Vagina (tissue), 2 donors: ENCODE data around the gene ABHD2. TPM values are rescaled to one million over a fixed set of nuclear protein-coding genes. Genes with fewer than 3 reads are reported as not detected.
A peak's percentile ranks its signal among the peaks of the same experiment; 100 is the strongest.

Experiments
- DNase-seq, 2 donors: peaks; one replicate each; pipeline ENCODE4 v3.0.0-alpha.2; 2017; ENCODE audit errors: extremely low spot score in 2 of 2
- H3K27ac ChIP-seq: fragments of 200-600 bp; sonication (generic); one replicate; pipeline ENCODE4 v1.5.1; 2019
- H3K27me3 ChIP-seq: fragments of 200-600 bp; sonication (generic); one replicate; pipeline ENCODE4 v1.5.1; 2019
- H3K36me3 ChIP-seq, 2 donors: fragments of 200-600 bp; sonication (generic); one replicate each; pipeline ENCODE4 v1.5.1; 2017 to 2019
- H3K4me1 ChIP-seq: fragments of 200-600 bp; sonication (generic); one replicate; pipeline ENCODE4 v1.5.1; 2019
- H3K4me3 ChIP-seq, 2 donors: fragments of 200-600 bp; sonication (generic); 1 replicate in 1 of 2; 2 replicates in 1 of 2; pipeline ENCODE4 v1.5.1; 2016 to 2019
- H3K9me3 ChIP-seq: fragments of 200-600 bp; sonication (generic); one replicate; pipeline ENCODE4 v1.5.1; 2019
- CTCF ChIP-seq, 3 experiments: fragments of 450-650 bp in 2 of 3; fragments of 200-600 bp in 1 of 3; sonication (generic) in 1 of 3; IDR thresholded peaks; one replicate each; pipeline ENCODE4 v1.5.1; 2017 to 2019; ENCODE audit warnings: antibody characterized with exemption in 3 of 3, mild to moderate bottlenecking in 2 of 3, moderate library complexity in 2 of 3
- POLR2A ChIP-seq, 2 donors: fragments of 450-650 bp; IDR thresholded peaks; one replicate each; pipeline ENCODE4 v1.6.1; 2017; ENCODE audit warnings: antibody characterized with exemption in 2 of 2, mild to moderate bottlenecking in 2 of 2, moderate library complexity in 2 of 2
- POLR2AphosphoS5 ChIP-seq, 2 donors: sonication (generic); formaldehyde crosslinking; IDR thresholded peaks; one replicate each; pipeline ENCODE4 v1.9.0; 2017; ENCODE audit warnings: antibody characterized with exemption in 2 of 2, mild to moderate bottlenecking in 2 of 2, low read depth in 1 of 2; ENCODE audit not compliant: insufficient read depth in 1 of 2
- intact Hi-C: fragments of 100-400 bp; cut with DNase I; formaldehyde crosslinking; loops from one replicate; pipeline ENCODE4 v1.15.1; 2023
- total RNA-seq: library from RNA; depleted of rRNA; stranded (reverse); fragments of >200 nt; gene quantifications from one replicate; pipeline ENCODE4 v1.2.3, GENCODE V29; 2016

The ABHD2 gene
- total RNA-seq, 1 donor from 2014 or later = 33.6 TPM

GRCh38 chr15:89142423-89142822 is 54.2 kb downstream of the ABHD2 start:
- no peak for TF ChIP-seq POLR2A (IDR thresholded peaks at IDR 0.05)
- no peak for TF ChIP-seq CTCF (IDR thresholded peaks at IDR 0.05)
- no peak for TF ChIP-seq POLR2AphosphoS5 (IDR thresholded peaks at IDR 0.05; ENCODE audit: insufficient read depth in 1 of 2, low read depth in 1 of 2)
- no peak for DNase-seq
- no peaks in the 10 kb centered on the region for H3K27me3 ChIP-seq
- no peaks in the 10 kb centered on the region for H3K9me3 ChIP-seq
- no peak overlapping the region for H3K4me3 ChIP-seq
- H3K36me3 ChIP-seq = no peaks in the 10 kb centered on the region
- intact Hi-C loops = no loop called here
- peaks cover 81% of the 10 kb centered on the region for H3K4me1 ChIP-seq
- no peak overlapping the region for H3K27ac ChIP-seq

- peak in 1 of 2 donors; percentile 73 for TF ChIP-seq POLR2AphosphoS5 (IDR thresholded peaks at IDR 0.05; ENCODE audit: insufficient read depth in 1 of 2, low read depth in 1 of 2)
- no peak for TF ChIP-seq POLR2A (IDR thresholded peaks at IDR 0.05)
- no peak for TF ChIP-seq CTCF (IDR thresholded peaks at IDR 0.05)
- intact Hi-C loops = no loop called here
- peak overlapping the region; percentile 53 for H3K27ac ChIP-seq
- H3K36me3 ChIP-seq = no peaks in the 10 kb centered on the region
- no peaks in the 10 kb centered on the region for H3K27me3 ChIP-seq
- H3K4me1 ChIP-seq = peaks cover 70% of the 10 kb centered on the region
- H3K9me3 ChIP-seq = no peaks in the 10 kb centered on the region
- DNase-seq = no peak
- no peak overlapping the region for H3K4me3 ChIP-seq
Measured at GRCh38 chr15:89143503-89144162, 55.4 kb downstream of the ABHD2 start.

DNA sequence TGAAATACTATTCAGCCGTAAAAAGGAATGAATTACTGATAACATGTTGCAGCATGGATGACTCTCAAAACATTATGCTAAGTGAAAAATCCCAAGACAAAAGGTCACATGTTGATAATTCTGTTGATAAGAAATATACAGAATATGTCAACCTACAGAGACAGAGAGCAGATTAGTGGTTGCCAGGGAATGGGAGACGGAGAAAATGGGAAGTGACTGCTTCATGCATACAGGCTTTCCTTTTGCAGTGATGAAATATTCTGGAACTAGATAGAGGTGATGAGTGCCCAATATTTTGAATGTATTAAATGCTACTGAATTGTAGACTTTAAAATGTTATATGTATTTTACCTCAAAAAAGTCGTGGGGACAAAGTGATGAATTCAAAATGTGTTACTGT is 56.2 kb downstream of the ABHD2 start:
- H3K4me1 ChIP-seq = peaks cover 64% of the 10 kb centered on the region
- H3K27me3 ChIP-seq = no peaks in the 10 kb centered on the region
- TF ChIP-seq POLR2A (IDR thresholded peaks at IDR 0.05) (no peak), CTCF (IDR thresholded peaks at IDR 0.05) (no peak), POLR2AphosphoS5 (IDR thresholded peaks at IDR 0.05; ENCODE audit: insufficient read depth in 1 of 2, low read depth in 1 of 2) (no peak)
- peak overlapping the region; percentile 53 for H3K27ac ChIP-seq
- no peak for DNase-seq
- H3K9me3 ChIP-seq = no peaks in the 10 kb centered on the region
- no peak overlapping the region for H3K4me3 ChIP-seq
- no peaks in the 10 kb centered on the region for H3K36me3 ChIP-seq
- intact Hi-C loops = no loop called here

GRCh38 chr15:89146366-89146765 is 58.1 kb downstream of the ABHD2 start:
- Histone ChIP-seq H3K27ac (no peak overlapping the region), H3K27me3 (no peaks in the 10 kb centered on the region), H3K4me3 (no peak overlapping the region), H3K36me3 (peaks cover 0 to 2% of the 10 kb centered on the region in 2 donors), H3K4me1 (peaks cover 59% of the 10 kb centered on the region), H3K9me3 (no peaks in the 10 kb centered on the region)
- DNase-seq = peak in 1 of 2 donors; percentile 54
- no peak for TF ChIP-seq POLR2AphosphoS5 (IDR thresholded peaks at IDR 0.05; ENCODE audit: insufficient read depth in 1 of 2, low read depth in 1 of 2)
- TF ChIP-seq CTCF (IDR thresholded peaks at IDR 0.05) = no peak
- no peak for TF ChIP-seq POLR2A (IDR thresholded peaks at IDR 0.05)
- intact Hi-C loops = no loop called here

DNA sequence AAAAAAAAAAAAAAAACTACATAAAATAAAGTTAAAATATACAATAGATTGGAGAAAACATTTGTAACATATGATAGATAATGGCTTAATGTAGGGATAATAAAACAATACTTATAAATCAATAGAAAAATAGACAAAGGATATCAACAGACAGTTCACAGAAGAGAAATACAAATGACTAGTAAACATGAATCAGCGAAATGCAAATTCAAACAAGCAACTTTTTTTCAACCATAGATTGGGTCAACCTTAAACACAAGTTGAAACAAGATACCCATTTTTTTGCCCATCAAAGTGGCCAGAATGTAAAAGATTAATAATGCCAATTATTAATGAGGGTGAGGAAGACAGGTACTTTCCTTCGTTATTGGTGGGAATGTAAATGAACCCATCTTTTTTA is 59.9 kb downstream of the ABHD2 start:
- intact Hi-C loops = no loop called here

More for the DNA sequence above, 59.9 kb downstream of the ABHD2 start:
- Histone ChIP-seq H3K4me3 (no peak overlapping the region), H3K27ac (no peak overlapping the region), H3K36me3 (peaks cover 0 to 16% of the 10 kb centered on the region in 2 donors), H3K9me3 (no peaks in the 10 kb centered on the region), H3K4me1 (peaks cover 42% of the 10 kb centered on the region), H3K27me3 (no peaks in the 10 kb centered on the region)
- TF ChIP-seq CTCF (IDR thresholded peaks at IDR 0.05) (no peak), POLR2A (IDR thresholded peaks at IDR 0.05) (no peak), POLR2AphosphoS5 (IDR thresholded peaks at IDR 0.05; ENCODE audit: insufficient read depth in 1 of 2, low read depth in 1 of 2) (no peak)
- DNase-seq = no peak
